Panc1 (cell line): ENCODE data around the gene DPH1. TPM values are rescaled to one million over a fixed set of nuclear protein-coding genes. Genes with fewer than 3 reads are reported as not detected.

Experiments used
- ATAC-seq: fragments of 200-7000 bp; cut with Tn5 transposase; 2 replicates; pipeline ENCODE4 v1.9.1; 2020; ENCODE audit warnings: mild to moderate bottlenecking, moderate library complexity
- BruUV-seq: library from RNA; stranded (reverse); fragments of 400-500 nt; replicated peaks from 2 replicates; lab custom pipeline; 2021; lab: Mats Ljungman, UMichigan
- CTCF ChIA-PET: fragments of 300-600 bp; sonication (Branson Sonifier 250); formaldehyde crosslinking; loops from one replicate; lab custom pipeline; 2022; ENCODE audit warnings: antibody characterized with exemption; lab: Charles Lee
- POLR2A ChIA-PET: fragments of 300-600 bp; sonication (Branson Sonifier 250); formaldehyde crosslinking; loops from one replicate; lab custom pipeline; 2022; ENCODE audit warnings: antibody characterized with exemption; lab: Charles Lee
- DNase-seq: peaks from one replicate; pipeline ENCODE4 v3.0.0-alpha.2; 2010; ENCODE audit warnings: low read depth, low spot score
- H3K27ac ChIP-seq: 2 replicates; pipeline ENCODE4 v1.5.1; 2011; ENCODE audit warnings: mild to moderate bottlenecking, low read length, inconsistent platforms
- H3K27me3 ChIP-seq: fragments of 200-500 bp; sonication (Bioruptor generic); 2 replicates; pipeline ENCODE4 v1.6.0; 2014; ENCODE audit warnings: low read length, inconsistent platforms; ENCODE audit not compliant: control insufficient read depth, insufficient read depth
- H3K36me3 ChIP-seq: fragments of 200-500 bp; sonication (Bioruptor generic); 2 replicates; pipeline ENCODE4 v1.5.1; 2014; ENCODE audit warnings: inconsistent platforms, mild to moderate bottlenecking, low read length, moderate library complexity; ENCODE audit not compliant: control insufficient read depth, insufficient read depth
- H3K4me1 ChIP-seq: 2 replicates; pipeline ENCODE4 v1.5.1; 2011; ENCODE audit warnings: inconsistent platforms, mild to moderate bottlenecking, low read length, moderate library complexity; ENCODE audit not compliant: control insufficient read depth, insufficient read depth
- H3K4me3 ChIP-seq, 2 experiments: 2 replicates each; pipeline ENCODE4 v1.5.1; 2011 to 2012; ENCODE audit warnings: low read depth in 2 of 2, low read length in 2 of 2, mild to moderate bottlenecking in 2 of 2, inconsistent platforms in 1 of 2, moderate library complexity in 1 of 2
- H3K9me3 ChIP-seq: fragments of 200-500 bp; sonication (Bioruptor generic); 2 replicates; pipeline ENCODE4 v1.5.1; 2014; ENCODE audit warnings: low read depth, mild to moderate bottlenecking, inconsistent platforms, low read length, moderate library complexity; ENCODE audit not compliant: control insufficient read depth, insufficient read depth
- POLR2AphosphoS5 ChIP-seq: IDR thresholded peaks from 2 replicates; pipeline ENCODE4 v1.6.1; 2012; ENCODE audit warnings: mild to moderate bottlenecking, low read depth, low read length, moderate library complexity
- REST ChIP-seq, 2 experiments: IDR thresholded peaks; 2 replicates each; pipeline ENCODE4 v1.6.1; 2011 to 2012; ENCODE audit warnings: low read depth in 2 of 2, control low read depth in 1 of 2, low read length in 1 of 2, mild to moderate bottlenecking in 1 of 2, moderate library complexity in 1 of 2; ENCODE audit not compliant: insufficient read depth in 1 of 2
- SIN3A ChIP-seq: IDR thresholded peaks from 2 replicates; pipeline ENCODE4 v1.6.1; 2012; ENCODE audit warnings: low read depth, mild to moderate bottlenecking, low read length, moderate library complexity, borderline replicate concordance; ENCODE audit not compliant: insufficient read depth
- TCF7L2 ChIP-seq: IDR thresholded peaks from 2 replicates; pipeline ENCODE4 v1.6.1; 2011; ENCODE audit warnings: mild to moderate bottlenecking, low read depth, low read length, inconsistent platforms
- in situ Hi-C: cut with HindIII; loops from 2 replicates; pipeline ENCODE4 v1.10.0; 2016; ENCODE audit warnings: low sequenced_read_pairs, low pct_unique_long_range_greater_than_20kb
- intact Hi-C: fragments of 100-400 bp; cut with micrococcal nuclease; formaldehyde crosslinking; loops from one replicate; pipeline ENCODE4 v1.10.0; 2022; ENCODE audit not compliant: unreplicated experiment
- total RNA-seq: library from RNA; stranded (reverse); gene quantifications from one replicate; pipeline ENCODE4 v1.2.1, GENCODE V29; 2021; ENCODE audit not compliant: unreplicated experiment
- TF ChIP-seq, protein P1 (sequence below): fragments of 450-650 bp; IDR thresholded peaks from 2 replicates; pipeline ENCODE4 v1.5.1; 2017; ENCODE audit warnings: mild to moderate bottlenecking

Gene DPH1
- total RNA-seq, 1 experiment from 2014 or later, result 24.3 TPM

GRCh38 chr17:2040219-2040827 is 10.4 kb downstream of the DPH1 start:
- Histone ChIP-seq H3K4me3 (no peak overlapping the region), H3K36me3 (0 out of 2 replicates have a peak, but pooled peaks cover 3% of the 10 kb centered on the region), H3K27ac (no peak overlapping the region), H3K4me1 (peaks cover 12% of the 10 kb centered on the region), H3K27me3 (no peaks in the 10 kb centered on the region), H3K9me3 (no peaks in the 10 kb centered on the region)
- TF ChIP-seq TCF7L2, result no peak
- TF ChIP-seq POLR2AphosphoS5, result no peak
- TF ChIP-seq, protein P1, sequence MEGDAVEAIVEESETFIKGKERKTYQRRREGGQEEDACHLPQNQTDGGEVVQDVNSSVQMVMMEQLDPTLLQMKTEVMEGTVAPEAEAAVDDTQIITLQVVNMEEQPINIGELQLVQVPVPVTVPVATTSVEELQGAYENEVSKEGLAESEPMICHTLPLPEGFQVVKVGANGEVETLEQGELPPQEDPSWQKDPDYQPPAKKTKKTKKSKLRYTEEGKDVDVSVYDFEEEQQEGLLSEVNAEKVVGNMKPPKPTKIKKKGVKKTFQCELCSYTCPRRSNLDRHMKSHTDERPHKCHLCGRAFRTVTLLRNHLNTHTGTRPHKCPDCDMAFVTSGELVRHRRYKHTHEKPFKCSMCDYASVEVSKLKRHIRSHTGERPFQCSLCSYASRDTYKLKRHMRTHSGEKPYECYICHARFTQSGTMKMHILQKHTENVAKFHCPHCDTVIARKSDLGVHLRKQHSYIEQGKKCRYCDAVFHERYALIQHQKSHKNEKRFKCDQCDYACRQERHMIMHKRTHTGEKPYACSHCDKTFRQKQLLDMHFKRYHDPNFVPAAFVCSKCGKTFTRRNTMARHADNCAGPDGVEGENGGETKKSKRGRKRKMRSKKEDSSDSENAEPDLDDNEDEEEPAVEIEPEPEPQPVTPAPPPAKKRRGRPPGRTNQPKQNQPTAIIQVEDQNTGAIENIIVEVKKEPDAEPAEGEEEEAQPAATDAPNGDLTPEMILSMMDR, result no peak
- no peak for TF ChIP-seq REST (IDR thresholded peaks at IDR 0.05; ENCODE audit: insufficient read depth in 1 of 2, low read depth in 2 of 2, low read length in 1 of 2)
- no peak for TF ChIP-seq SIN3A
- intact Hi-C loops, result no loop called here
- DNase-seq, result no peak
- no peak for ATAC-seq
- ChIA-PET POLR2A (interaction anchor here (0.6 kb wide), 1 partner anchor 9 kb away, joined by 5 read pairs; no protein-coding TSS in a partner anchor), CTCF (no interaction called here)
- in situ Hi-C loops, result no loop called here
- BruUV-seq, result no TSS peak

GRCh38 chr17:2040942-2041560 is 11.1 kb downstream of the DPH1 start:
- DNase-seq, result no peak
- no TSS peak for BruUV-seq
- in situ Hi-C loops, result no loop called here
- TF ChIP-seq, protein P1, result no peak
- no peak for TF ChIP-seq SIN3A
- no peak for TF ChIP-seq REST (IDR thresholded peaks at IDR 0.05; ENCODE audit: insufficient read depth in 1 of 2, low read depth in 2 of 2, low read length in 1 of 2)
- no peak for TF ChIP-seq POLR2AphosphoS5
- no peak for TF ChIP-seq TCF7L2
- H3K4me3 ChIP-seq, result peak overlapping the region; percentile 72 to 77
- peak overlapping the region; percentile 48; the same call in 1 of the 2 replicates for H3K27ac ChIP-seq
- no peaks in the 10 kb centered on the region for H3K27me3 ChIP-seq
- intact Hi-C loops, result no loop called here
- ChIA-PET CTCF (no interaction called here), POLR2A (interaction anchor here (0.6 kb wide), 1 partner anchor 9 kb away, joined by 5 read pairs; no protein-coding TSS in a partner anchor)
- ATAC-seq, result no peak; the same call in 1 of the 2 replicates
- no peaks in the 10 kb centered on the region for H3K9me3 ChIP-seq
- peaks cover 12% of the 10 kb centered on the region for H3K4me1 ChIP-seq
- 0 out of 2 replicates have a peak, but pooled peaks cover 3% of the 10 kb centered on the region for H3K36me3 ChIP-seq
